ENCODE data around the gene CEP128. TPM values are rescaled to one million over a fixed set of nuclear protein-coding genes. Genes with fewer than 3 reads are reported as not detected.

The CEP128 gene
- total RNA-seq, 4 donors from 2014 or later = 3.8 to 12.0 (median 6.0) TPM

DNA sequence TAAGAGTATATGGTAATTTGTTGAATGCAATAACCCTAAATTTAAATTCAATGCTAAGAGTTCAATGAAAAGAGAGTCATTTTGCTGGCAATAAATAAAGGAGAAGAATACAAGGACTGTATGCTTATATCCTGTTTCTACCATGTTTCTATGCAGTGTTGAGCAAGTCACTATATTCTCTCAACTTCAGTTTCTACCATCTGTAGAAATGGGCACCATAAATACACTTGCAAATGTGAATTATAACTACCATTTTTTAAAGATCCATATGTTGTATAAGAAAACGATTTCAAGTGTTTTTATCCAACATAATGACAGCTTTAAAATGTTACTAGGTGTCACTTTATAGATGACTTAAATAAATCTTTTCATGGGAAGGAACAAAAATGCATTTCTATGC is 170.3 kb downstream of the CEP128 start:
- TF ChIP-seq, protein P1, sequence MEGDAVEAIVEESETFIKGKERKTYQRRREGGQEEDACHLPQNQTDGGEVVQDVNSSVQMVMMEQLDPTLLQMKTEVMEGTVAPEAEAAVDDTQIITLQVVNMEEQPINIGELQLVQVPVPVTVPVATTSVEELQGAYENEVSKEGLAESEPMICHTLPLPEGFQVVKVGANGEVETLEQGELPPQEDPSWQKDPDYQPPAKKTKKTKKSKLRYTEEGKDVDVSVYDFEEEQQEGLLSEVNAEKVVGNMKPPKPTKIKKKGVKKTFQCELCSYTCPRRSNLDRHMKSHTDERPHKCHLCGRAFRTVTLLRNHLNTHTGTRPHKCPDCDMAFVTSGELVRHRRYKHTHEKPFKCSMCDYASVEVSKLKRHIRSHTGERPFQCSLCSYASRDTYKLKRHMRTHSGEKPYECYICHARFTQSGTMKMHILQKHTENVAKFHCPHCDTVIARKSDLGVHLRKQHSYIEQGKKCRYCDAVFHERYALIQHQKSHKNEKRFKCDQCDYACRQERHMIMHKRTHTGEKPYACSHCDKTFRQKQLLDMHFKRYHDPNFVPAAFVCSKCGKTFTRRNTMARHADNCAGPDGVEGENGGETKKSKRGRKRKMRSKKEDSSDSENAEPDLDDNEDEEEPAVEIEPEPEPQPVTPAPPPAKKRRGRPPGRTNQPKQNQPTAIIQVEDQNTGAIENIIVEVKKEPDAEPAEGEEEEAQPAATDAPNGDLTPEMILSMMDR (IDR thresholded peaks at IDR 0.05) = no peak
- no peak for TF ChIP-seq POLR2A (IDR thresholded peaks at IDR 0.05)
- no peak for TF ChIP-seq POLR2AphosphoS5 (IDR thresholded peaks at IDR 0.05)
- no peak for TF ChIP-seq EP300 (IDR thresholded peaks at IDR 0.05)
- 88 to 100% methylated on average over 1 of the region's 1 CpG for WGBS, 2 donors (ENCODE audit: low coverage in 1 of 2)
- H3K9me3 ChIP-seq = no peaks in the 10 kb centered on the region
- H3K27ac ChIP-seq = no peak overlapping the region
- H3K4me3 ChIP-seq = no peak overlapping the region
- ATAC-seq = no peak
- H3K36me3 ChIP-seq = no peaks in the 10 kb centered on the region
- H3K27me3 ChIP-seq = no peaks in the 10 kb centered on the region
- no peaks in the 10 kb centered on the region for H3K4me1 ChIP-seq

DNA sequence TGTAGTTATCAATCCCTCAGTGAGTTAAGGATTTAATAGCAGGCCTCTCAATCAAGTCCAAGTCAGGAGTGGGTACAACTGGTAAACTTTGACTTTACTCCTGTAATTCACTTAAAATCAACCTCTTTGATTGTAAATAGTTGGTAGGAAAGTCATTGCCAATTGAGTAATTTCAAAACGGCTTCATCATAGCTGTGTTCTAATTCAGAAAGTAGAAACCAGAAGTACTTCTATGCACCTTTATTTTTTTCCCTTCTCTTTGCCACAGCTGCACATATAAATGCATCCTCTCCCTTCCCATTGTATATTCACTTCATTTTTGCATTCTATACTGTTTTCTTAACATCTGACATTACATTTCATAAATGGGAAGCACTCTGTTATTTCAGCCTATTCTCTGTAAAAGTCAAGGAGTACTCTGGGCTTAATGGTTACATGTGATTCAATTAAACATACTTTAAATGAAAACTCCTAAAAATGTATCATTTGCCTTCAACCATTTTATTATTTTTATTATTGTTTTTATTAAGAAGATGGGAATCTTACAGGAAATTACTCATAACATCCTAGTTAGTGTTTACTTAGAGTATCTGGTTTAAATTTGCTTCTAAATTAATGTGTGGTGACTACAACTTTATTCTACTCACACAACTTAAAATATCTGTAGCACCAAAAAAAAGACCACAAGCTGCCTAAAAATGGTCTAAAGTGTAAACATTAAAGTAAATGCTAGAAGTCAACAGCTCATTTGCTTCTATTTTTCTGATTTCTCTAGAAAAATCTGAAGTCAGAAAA is 171.2 kb downstream of the CEP128 start:
- Histone ChIP-seq H3K4me1 (no peaks in the 10 kb centered on the region), H3K4me3 (no peak overlapping the region), H3K27me3 (no peaks in the 10 kb centered on the region), H3K9me3 (no peaks in the 10 kb centered on the region), H3K36me3 (no peaks in the 10 kb centered on the region), H3K27ac (no peak overlapping the region)
- 56 to 85% methylated on average over 1 of the region's 1 CpG for WGBS, 2 donors (ENCODE audit: low coverage in 1 of 2)
- no peak for ATAC-seq
- TF ChIP-seq, protein P1 (IDR thresholded peaks at IDR 0.05) = no peak
- TF ChIP-seq EP300 (IDR thresholded peaks at IDR 0.05) (no peak), POLR2AphosphoS5 (IDR thresholded peaks at IDR 0.05) (no peak), POLR2A (IDR thresholded peaks at IDR 0.05) (no peak)

DNA sequence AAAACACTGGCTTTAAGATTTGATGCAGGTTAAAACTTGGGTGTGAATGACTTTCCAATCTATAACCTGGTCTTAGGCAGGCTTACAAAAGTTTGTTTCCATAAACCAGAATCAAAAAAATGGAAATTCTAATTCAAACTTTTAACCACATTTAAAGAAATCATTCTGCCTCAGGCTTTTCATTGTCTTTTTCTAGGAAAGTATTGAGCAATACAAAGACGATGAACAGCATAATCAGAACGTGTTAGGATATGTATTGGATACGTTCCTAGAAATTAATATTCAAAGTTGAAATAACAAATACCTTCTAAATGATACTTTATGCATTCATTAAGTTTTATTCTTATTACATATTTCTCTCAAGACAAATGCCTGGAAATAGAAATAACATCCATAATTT is 172.9 kb downstream of the CEP128 start:
- Histone ChIP-seq H3K9me3 (no peaks in the 10 kb centered on the region), H3K27me3 (no peaks in the 10 kb centered on the region), H3K27ac (no peak overlapping the region), H3K36me3 (no peaks in the 10 kb centered on the region), H3K4me1 (no peaks in the 10 kb centered on the region), H3K4me3 (no peak overlapping the region)
- TF ChIP-seq POLR2AphosphoS5 (IDR thresholded peaks at IDR 0.05) (no peak), POLR2A (IDR thresholded peaks at IDR 0.05) (no peak), EP300 (IDR thresholded peaks at IDR 0.05) (no peak)
- TF ChIP-seq, protein P1 (IDR thresholded peaks at IDR 0.05) = no peak
- ATAC-seq = no peak
- 74 to 86% methylated on average over 3 of the region's 3 CpGs for WGBS, 2 donors (ENCODE audit: low coverage in 1 of 2)

DNA sequence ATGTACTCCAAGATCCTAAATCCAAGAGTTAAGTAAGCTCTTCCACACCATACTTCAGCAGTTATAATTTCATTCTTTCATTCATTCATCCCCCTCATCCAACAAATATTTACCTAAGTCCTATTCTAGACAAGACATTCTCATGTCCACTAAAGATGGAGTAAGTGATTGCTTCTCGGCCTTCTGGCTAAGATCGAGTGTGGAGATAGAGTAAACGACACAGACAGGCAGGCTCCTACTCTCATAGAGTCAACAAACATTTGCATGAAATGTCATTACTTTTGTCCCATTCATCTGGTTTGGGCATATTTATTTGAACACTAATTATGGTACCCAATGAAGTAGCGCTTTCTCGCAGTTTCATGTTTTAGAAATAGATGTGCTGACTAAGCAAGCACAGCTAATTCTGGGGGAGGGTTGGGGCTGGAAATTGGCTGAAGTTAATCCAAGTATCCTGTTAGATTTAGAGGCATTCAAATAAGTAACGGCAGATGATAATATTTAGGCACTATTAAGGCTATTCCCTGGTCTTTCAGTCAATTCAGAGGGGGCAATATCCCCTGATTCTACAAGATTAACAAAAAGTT is 176.5 kb downstream of the CEP128 start:
- H3K36me3 ChIP-seq = no peaks in the 10 kb centered on the region
- H3K9me3 ChIP-seq = peaks cover 0 to 6% (median 0%) of the 10 kb centered on the region in 3 donors
- no peaks in the 10 kb centered on the region for H3K4me1 ChIP-seq
- no peak overlapping the region for H3K4me3 ChIP-seq
- ATAC-seq = no peak
- WGBS, 2 donors (ENCODE audit: low coverage in 1 of 2) = 88 to 98% methylated on average over 5 to 6 of the region's 6 CpGs
- H3K27me3 ChIP-seq = no peaks in the 10 kb centered on the region
- no peak overlapping the region for H3K27ac ChIP-seq
- TF ChIP-seq EP300 (IDR thresholded peaks at IDR 0.05) = no peak
- TF ChIP-seq, protein P1 (IDR thresholded peaks at IDR 0.05) = no peak
- no peak for TF ChIP-seq POLR2AphosphoS5 (IDR thresholded peaks at IDR 0.05)
- no peak for TF ChIP-seq POLR2A (IDR thresholded peaks at IDR 0.05)

DNA sequence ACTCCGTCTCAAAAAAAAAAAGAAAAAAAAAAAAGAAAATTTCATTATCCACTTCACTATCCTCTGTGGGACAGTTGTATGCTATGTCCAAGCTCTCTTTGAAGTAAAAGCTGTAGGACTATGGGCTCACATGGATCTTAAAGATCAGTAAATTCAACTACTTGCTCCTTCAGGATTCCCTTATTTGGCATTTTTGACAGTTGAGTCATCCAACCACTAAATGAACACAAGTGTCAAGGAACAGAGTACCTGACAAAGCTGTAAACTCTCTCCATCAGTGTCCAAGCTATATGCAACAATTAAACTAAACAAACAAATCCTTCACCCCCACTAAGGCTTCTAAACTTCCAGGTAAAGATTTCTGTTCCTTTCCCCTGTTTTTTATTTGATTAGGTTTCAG is 177.0 kb downstream of the CEP128 start:
- no peaks in the 10 kb centered on the region for H3K4me1 ChIP-seq
- H3K27ac ChIP-seq = no peak overlapping the region
- WGBS, 2 donors (ENCODE audit: low coverage in 1 of 2) = no CpG with 5 or more reads among the region's 1 CpG
- H3K36me3 ChIP-seq = no peaks in the 10 kb centered on the region
- H3K4me3 ChIP-seq = no peak overlapping the region
- peaks cover 0 to 6% (median 0%) of the 10 kb centered on the region in 3 donors for H3K9me3 ChIP-seq
- no peak for TF ChIP-seq EP300 (IDR thresholded peaks at IDR 0.05)
- TF ChIP-seq, protein P1 (IDR thresholded peaks at IDR 0.05) = no peak
- no peak for TF ChIP-seq POLR2A (IDR thresholded peaks at IDR 0.05)
- no peak for ATAC-seq
- H3K27me3 ChIP-seq = no peaks in the 10 kb centered on the region

Data from gastroesophageal sphincter (tissue), 4 donors.